GM23338 (cell line): ENCODE data around the gene TSEN2.

Experiments used
- EZH2 ChIP-seq: fragments of 200-600 bp; sonication (generic); IDR thresholded peaks from one replicate; pipeline ENCODE4 v1.8.0; 2017; ENCODE audit warnings: antibody characterized with exemption, mild to moderate bottlenecking, low read depth; ENCODE audit not compliant: unreplicated experiment
- EZH2phosphoT487 ChIP-seq: fragments of 200-600 bp; sonication (generic); IDR thresholded peaks from one replicate; pipeline ENCODE4 v1.8.1; 2018; ENCODE audit warnings: antibody characterized with exemption; ENCODE audit not compliant: unreplicated experiment
- JUNB ChIP-seq: IDR thresholded peaks from one replicate; pipeline ENCODE4 v1.6.1; 2016; ENCODE audit warnings: antibody characterized with exemption; ENCODE audit not compliant: unreplicated experiment
- POLR2AphosphoS5 ChIP-seq: IDR thresholded peaks from 2 replicates; pipeline ENCODE4 v1.6.1; 2016; ENCODE audit warnings: antibody characterized with exemption, low read depth
- STAT1 ChIP-seq: IDR thresholded peaks from one replicate; pipeline ENCODE4 v1.6.1; 2016; ENCODE audit warnings: antibody characterized with exemption; ENCODE audit not compliant: unreplicated experiment
- TF ChIP-seq, protein P1 (sequence below), 2 experiments: fragments of 200-600 bp in 1 of 2; sonication (generic) in 1 of 2; conservative IDR thresholded peaks; 2 replicates each; pipeline versions ENCODE4 v1.5.1 to v1.6.1; 2016 to 2017; ENCODE audit warnings: antibody characterized with exemption in 2 of 2, low read depth in 2 of 2, mild to moderate bottlenecking in 2 of 2, moderate library complexity in 1 of 2
- TF ChIP-seq, protein P2 (sequence below): IDR thresholded peaks from one replicate; pipeline ENCODE4 v1.6.1; 2018; ENCODE audit warnings: antibody characterized with exemption; ENCODE audit not compliant: unreplicated experiment

DNA sequence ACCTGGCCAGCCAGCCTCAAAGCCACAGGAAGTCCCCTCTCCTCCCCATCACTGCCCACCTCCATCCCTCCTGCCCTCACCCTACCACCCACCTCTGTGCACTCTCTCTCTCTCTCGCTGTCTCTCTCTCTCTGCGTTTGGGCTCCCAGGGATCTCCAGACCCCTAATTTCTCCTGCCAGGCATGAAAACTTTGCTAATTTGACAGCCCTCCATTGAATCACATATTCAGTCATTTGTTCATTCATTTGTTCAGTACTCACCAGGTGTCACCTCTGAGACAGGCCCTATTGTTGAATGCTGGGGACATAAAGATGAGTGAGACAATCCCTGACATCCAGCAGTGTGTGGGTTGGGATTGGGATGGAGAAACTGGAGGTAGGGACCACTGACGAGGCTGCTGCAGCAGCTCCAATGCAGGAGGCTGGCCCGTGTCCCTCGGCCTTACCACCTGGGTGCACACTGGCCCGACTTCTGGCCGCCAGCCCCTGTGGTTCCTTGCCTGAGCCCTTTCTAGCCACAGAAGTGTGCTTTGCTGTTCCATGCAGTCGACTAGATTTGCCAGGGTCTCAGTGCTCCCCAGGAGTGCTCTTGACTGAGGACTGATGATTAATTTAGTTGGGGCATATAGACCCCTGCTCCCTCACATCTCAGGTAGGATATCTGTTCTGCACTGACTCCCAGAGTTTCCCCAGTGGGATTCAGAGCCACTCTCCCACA lies 38.6 kb upstream of the TSEN2 start:
- TF ChIP-seq EZH2 (no peak), POLR2AphosphoS5 (no peak), JUNB (no peak), EZH2phosphoT487 (no peak), STAT1 (no peak)
- TF ChIP-seq, protein P1, sequence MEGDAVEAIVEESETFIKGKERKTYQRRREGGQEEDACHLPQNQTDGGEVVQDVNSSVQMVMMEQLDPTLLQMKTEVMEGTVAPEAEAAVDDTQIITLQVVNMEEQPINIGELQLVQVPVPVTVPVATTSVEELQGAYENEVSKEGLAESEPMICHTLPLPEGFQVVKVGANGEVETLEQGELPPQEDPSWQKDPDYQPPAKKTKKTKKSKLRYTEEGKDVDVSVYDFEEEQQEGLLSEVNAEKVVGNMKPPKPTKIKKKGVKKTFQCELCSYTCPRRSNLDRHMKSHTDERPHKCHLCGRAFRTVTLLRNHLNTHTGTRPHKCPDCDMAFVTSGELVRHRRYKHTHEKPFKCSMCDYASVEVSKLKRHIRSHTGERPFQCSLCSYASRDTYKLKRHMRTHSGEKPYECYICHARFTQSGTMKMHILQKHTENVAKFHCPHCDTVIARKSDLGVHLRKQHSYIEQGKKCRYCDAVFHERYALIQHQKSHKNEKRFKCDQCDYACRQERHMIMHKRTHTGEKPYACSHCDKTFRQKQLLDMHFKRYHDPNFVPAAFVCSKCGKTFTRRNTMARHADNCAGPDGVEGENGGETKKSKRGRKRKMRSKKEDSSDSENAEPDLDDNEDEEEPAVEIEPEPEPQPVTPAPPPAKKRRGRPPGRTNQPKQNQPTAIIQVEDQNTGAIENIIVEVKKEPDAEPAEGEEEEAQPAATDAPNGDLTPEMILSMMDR (conservative IDR thresholded peaks at IDR 0.05; ENCODE audit: low read depth in 2 of 2) = no peak
- TF ChIP-seq, protein P2, sequence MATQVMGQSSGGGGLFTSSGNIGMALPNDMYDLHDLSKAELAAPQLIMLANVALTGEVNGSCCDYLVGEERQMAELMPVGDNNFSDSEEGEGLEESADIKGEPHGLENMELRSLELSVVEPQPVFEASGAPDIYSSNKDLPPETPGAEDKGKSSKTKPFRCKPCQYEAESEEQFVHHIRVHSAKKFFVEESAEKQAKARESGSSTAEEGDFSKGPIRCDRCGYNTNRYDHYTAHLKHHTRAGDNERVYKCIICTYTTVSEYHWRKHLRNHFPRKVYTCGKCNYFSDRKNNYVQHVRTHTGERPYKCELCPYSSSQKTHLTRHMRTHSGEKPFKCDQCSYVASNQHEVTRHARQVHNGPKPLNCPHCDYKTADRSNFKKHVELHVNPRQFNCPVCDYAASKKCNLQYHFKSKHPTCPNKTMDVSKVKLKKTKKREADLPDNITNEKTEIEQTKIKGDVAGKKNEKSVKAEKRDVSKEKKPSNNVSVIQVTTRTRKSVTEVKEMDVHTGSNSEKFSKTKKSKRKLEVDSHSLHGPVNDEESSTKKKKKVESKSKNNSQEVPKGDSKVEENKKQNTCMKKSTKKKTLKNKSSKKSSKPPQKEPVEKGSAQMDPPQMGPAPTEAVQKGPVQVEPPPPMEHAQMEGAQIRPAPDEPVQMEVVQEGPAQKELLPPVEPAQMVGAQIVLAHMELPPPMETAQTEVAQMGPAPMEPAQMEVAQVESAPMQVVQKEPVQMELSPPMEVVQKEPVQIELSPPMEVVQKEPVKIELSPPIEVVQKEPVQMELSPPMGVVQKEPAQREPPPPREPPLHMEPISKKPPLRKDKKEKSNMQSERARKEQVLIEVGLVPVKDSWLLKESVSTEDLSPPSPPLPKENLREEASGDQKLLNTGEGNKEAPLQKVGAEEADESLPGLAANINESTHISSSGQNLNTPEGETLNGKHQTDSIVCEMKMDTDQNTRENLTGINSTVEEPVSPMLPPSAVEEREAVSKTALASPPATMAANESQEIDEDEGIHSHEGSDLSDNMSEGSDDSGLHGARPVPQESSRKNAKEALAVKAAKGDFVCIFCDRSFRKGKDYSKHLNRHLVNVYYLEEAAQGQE = no peak
